OCI-M2 (cell line): ENCODE data around the gene TPK1.
"Not testable (repeated sequence)": the region's sequence is repeated elsewhere in the genome, so short reads cannot be mapped to it uniquely, and the experiment has no call there.

Experiments
- DNase-seq: peaks from one replicate; lab custom pipeline; 2025; ENCODE audit not compliant: unreplicated experiment; lab: John Stamatoyannopoulos, UW

The TPK1 gene

DNA sequence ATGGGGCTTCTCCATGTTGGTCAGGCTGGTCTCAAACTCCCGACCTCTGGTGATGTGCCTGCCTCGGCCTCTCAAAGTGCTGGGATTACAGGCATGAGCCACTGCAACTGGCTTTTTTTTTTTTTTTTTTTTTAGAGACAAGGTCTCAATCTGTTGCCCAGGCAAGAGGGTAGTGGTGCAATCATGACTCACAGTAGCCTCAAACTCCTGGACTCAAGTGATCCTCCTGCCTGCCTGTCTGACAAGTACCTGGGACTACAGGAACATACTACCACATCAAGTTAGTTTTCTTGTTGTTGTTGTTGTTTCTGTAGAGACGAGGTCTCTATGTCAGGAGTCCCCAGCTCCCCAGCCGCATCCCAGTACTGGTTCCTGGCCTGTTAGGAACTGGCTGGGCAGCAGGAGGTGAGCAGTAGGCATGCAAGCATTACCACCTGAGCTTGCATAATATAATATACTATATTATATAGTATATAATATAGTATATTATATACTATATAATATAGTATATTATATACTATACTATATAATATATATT lies 55.7 kb downstream of the TPK1 start:
- no peak for DNase-seq

DNA sequence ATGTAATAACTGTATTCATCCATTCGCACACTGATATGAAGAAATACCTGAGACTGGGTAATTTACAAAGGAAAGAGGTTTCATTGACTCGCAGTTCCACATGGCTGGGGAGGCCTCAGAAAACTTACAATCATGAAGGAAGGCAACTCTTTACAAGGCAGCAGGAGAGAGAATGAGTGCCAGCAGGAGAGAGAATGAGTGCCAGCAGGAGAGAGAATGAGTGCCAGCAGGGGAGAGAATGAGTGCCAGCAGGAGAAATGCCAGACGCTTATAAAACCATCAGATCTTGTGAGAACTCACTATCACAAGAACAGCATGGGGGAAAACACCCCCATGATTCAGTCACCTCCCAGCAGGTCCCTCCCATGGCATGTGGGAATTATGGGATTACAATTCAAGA lies 58.0 kb downstream of the TPK1 start:
- not testable (repeated sequence) for DNase-seq

GRCh38 chr7:144777005-144777839 lies 58.6 kb downstream of the TPK1 start:
- no peak for DNase-seq

DNA sequence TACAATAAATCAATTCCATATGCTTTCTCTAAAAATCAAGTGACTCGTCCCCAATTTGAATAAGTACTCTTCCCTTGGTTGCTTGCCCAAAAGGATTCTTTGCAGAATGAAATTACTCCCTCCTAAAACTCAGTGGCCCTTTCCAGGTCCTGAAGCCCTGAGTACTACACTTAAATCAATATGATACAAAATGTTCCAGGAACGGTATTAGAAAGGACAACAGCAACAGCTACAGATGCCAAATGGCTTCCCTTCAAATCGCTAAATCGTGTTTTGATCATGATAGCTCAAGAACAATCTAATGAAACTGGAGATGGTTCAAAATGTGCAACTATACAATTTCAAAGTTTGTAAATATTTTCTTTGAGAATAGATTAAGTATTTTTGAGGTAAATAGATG lies 59.4 kb downstream of the TPK1 start:
- no peak for DNase-seq

DNA sequence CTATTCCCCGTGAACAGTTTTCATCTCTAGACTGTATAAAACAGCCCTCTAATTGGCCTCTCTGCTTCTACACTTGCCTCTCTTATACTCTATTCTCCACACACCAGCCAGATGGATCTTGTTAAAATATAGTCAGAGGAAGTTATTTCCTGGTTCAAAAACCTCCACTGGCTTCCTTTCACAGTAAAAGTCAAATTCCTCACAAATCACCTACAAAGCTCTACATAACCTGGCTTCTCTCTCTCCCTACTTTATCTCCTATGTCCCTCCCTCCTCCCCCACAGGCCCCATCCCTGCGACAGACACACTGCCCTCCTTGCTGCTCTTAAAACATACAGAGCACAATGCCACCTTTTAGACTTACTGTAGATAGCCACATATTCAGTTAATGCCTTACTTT lies 60.1 kb downstream of the TPK1 start:
- DNase-seq, result no peak

GRCh38 chr7:144771927-144772326 lies 63.9 kb downstream of the TPK1 start:
- no peak for DNase-seq

- DNase-seq, result no peak
Observed at GRCh38 chr7:144771174-144771573, 64.7 kb downstream of the TPK1 start.

- DNase-seq, result no peak
Observed at GRCh38 chr7:144769352-144769751, 66.5 kb downstream of the TPK1 start.

DNA sequence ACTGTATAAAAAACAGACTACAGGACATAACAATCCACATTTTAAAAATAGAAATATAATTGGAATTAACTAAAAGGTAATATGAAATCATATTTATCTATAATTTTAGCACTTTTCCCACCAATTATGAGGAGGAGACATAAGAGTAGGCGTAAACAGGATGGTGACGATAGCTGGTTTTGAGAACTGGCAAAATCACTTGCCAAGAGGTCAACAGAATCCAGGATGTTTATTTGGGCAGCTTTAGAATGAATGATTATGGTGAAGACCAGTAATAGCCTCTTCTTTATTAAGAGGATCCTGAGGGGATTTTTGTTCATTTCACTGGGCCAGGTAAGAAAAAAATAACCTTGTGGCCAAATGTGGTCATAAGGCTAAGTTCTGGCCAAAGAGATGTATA lies 67.2 kb downstream of the TPK1 start:
- DNase-seq, result no peak

GRCh38 chr7:144763291-144763690 lies 72.6 kb downstream of the TPK1 start:
- DNase-seq, result no peak

GRCh38 chr7:144762853-144763252 lies 73.0 kb downstream of the TPK1 start:
- DNase-seq, result no peak

DNA sequence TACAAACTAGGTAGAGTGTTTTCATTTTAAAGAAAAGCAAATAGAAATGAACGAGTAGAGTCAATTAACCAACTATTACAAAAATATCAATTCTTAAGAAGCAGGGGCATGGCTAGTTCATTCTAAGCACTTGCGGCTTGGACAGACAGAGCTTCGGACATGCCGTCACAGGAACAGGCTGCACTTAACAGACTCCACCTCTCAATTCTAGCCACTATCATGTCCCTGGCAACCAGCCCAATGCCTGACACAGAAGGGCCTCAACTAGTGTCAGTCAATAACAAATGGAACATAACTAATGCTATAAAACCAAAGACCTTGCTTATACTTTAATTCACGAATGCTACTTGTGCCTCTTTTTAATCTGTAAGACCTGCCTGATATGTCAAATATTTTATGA lies 74.4 kb downstream of the TPK1 start:
- DNase-seq, result no peak

DNA sequence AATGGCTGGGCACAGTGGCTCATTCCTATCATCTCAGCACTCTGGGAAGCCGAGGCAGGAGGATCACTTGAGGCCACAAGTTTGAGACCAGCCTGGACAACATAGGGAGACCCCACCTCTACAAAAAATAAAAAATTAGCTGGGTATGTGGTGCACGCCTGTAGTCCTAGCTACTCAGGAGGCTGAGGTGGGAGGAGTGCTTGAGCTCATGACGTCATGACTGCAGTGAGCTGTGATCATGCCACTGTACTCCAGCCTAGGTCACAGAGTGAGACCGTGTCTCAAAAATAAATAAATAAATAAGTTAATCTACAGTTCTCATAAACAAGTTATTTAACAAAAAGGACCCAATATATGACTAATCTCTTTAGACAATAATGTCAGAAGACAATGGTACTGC lies 76.2 kb downstream of the TPK1 start:
- no peak for DNase-seq

DNA sequence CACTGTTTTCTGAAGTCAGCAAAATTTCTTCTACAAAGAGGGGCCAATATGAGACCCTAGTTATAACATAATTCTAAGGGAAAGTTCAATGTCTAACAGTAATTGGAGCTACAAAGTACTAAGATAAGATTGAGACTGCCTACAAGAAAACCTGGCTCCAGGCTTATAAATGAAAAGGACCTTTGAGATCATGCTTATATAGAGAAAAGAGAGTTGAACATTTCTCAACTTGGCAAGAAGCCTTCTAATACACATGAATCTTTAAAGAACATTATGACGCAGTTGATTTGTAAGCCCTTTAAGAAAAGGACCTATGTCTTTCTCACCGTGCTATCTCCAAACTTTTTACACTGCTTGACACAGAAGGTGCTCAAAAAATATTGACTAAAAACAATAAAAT lies 87.9 kb downstream of the TPK1 start:
- no peak for DNase-seq

DNA sequence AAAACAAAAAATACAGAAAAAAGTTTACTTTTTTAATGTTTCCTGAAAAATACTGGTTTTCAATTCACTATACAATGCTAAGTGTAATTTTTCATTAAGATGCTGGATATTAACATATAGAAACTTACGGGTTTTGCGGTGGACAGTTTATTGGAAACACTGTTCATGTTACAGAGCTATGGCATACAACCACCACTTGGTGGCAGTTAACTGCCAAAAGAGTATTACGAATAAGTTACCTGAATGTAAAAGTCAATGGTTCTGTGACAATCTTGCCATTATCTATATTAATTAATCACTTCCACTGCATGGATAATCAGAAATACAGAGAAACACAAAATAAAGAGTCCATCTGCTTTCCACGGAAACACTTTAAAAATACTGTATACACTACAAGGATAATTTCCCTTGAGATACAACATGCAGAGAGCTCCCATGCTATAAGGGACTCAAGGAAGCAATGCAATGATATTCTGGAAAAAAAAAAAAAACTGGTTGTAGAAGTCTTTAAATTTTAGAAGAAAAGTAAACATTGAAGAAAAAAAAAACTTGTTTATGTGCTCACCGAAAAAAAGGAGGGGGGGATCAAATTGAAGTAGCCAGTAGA lies 97.0 kb downstream of the TPK1 start:
- no peak for DNase-seq

DNA sequence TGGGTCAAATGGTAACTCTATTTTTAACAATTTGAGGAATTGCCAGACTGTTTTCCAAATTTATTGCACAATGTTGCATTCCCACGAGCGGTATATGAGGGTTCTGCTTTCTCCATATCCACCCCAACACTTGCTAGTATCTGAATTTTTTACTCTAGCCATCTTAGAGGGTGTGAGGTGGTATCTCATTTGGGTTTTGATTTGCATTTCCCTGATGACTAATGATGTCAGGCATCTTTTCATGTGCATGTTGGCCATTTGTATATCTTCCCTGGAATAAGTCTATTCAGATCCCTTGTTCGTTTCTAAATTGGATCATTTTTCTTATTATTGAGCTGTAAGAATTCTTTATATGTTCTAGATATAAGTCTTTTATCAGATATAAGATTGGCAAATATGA lies 97.7 kb downstream of the TPK1 start:
- DNase-seq, result no peak

- DNase-seq, result no peak
Observed at GRCh38 chr7:144736880-144737493, 98.9 kb downstream of the TPK1 start.

- DNase-seq, result no peak
Observed at GRCh38 chr7:144735505-144736276, 100.2 kb downstream of the TPK1 start.

DNA sequence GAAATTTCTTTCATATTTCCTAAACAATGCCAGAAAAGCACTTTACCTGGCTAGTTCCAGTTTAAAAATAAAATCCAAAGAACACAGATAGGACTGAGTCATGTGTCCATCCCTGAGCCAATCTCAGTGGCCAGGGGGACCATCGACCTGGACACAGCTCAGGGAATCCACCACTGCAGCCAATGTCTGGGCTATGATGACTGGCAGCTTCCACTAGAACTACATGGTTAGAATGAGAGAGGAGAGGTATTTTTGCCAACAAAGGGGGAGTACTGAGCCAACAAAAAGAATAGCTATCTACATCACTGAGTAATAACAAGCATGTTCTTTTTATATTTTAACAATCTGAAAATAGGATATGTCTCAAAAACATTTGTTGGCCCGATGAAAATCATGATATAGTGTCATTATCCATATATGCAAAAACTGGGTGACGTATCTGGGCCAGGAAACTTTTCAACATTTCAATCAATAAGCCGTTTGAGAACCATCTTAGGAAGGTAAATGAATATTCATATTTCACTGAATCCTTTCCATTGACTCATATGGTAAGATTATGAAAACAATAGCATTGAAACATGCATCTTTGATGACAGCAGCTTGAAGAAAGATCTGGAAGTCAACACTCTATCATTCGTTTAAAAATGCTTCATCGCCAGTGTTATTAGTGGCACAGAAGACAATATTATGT lies 104.0 kb downstream of the TPK1 start:
- DNase-seq, result no peak

DNA sequence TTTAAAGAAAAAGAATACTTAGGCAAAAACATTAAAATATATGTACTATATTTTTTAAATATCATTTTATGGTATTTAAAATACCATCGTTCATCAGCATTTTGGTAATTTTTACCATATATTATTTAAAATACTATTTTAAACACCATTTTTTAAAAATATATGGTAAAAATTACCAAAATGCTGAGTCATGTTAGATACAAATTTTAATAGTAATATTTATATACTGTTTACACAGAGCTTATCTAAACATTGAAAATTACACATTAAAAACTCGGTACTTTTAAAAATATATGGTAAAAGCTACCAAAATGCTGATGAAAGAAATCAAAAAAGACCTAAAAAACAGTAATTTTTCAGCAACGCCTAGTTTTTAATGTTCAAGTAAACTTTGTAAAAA lies 105.6 kb downstream of the TPK1 start:
- no peak for DNase-seq

GRCh38 chr7:144729226-144729625 lies 106.6 kb downstream of the TPK1 start:
- DNase-seq, result no peak
